ENCODE data around the gene PSTPIP2. TPM values are rescaled to one million over a fixed set of nuclear protein-coding genes. Genes with fewer than 3 reads are reported as not detected.
A peak's percentile ranks its signal among the peaks of the same experiment; 100 is the strongest.

Gene PSTPIP2, protein sequence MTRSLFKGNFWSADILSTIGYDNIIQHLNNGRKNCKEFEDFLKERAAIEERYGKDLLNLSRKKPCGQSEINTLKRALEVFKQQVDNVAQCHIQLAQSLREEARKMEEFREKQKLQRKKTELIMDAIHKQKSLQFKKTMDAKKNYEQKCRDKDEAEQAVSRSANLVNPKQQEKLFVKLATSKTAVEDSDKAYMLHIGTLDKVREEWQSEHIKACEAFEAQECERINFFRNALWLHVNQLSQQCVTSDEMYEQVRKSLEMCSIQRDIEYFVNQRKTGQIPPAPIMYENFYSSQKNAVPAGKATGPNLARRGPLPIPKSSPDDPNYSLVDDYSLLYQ
- 0.15 and 0.19 TPM in 2 replicates for polyA plus RNA-seq (2011; rRNA removed)
- 0.04 and 0.09 TPM in 2 replicates for polyA plus RNA-seq (2012; cell fraction: cytosol; rRNA removed)
- polyA plus RNA-seq (2012; cell fraction: nucleus; rRNA removed), result 0.05 and 0.17 TPM in 2 replicates
- polyA plus RNA-seq (2017; fragmentation: RNase III; extraction: RNeasy Plus Mini Kit Qiagen cat#74134 plus additional on column Dnase treatment), result 0.10 to 0.22 TPM (median 0.20 TPM) in 3 replicates
- not detected in 2 replicates for polyA minus RNA-seq (2011; rRNA and poly(A)+ RNA removed)

DNA sequence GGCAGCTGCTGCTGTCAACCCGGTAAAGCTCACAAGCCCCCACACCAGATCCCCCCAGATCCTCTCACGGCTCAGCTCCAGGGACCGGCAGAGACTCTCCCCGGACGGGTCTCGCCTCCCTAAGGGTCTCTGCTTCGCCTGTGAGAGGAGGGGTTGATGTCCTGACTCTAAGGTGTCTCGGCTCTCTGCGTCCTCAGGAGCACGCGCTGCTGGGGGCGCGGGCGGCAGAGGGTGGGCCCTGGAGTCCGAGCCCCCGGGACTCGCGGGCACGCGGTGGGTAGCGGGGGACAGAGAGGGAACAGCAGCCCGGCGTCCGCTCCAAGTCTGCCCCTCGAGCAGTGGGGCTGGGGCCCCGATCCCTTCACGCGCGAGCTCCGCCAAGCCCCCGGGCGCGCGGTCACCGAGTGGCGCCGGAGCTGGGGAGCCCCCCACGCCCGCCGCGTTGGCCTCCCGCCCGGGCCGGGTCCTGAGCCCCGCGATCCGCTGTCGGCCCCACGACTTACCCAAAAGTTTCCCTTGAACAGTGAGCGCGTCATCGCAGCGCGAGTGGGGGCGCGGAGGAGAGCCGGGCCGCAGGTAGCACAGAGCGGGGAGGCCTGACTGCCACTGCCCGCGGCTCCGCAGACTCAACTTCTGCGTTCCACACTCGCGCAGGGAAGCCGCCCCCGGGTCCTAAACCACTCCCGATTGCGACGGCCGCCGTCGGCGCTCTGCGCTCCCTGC is at the start of gene PSTPIP2:
TSS of gene PSTPIP2 (minus strand) at position 608 of the 723 bp plus-strand sequence. CDS start at position 536, 72 bp downstream.
- ChIA-PET POLR2A (no interaction called here), CTCF (interaction anchor here (0.5 to 1.6 kb wide), 3 partner anchors 133 to 406 kb away, joined by 3 to 5 read pairs (median 4); no protein-coding TSS in a partner anchor)
- no peak for TF ChIP-seq NFE2L2 (conservative IDR thresholded peaks at IDR 0.05; ENCODE audit: low read length)
- TF ChIP-seq, protein P1, sequence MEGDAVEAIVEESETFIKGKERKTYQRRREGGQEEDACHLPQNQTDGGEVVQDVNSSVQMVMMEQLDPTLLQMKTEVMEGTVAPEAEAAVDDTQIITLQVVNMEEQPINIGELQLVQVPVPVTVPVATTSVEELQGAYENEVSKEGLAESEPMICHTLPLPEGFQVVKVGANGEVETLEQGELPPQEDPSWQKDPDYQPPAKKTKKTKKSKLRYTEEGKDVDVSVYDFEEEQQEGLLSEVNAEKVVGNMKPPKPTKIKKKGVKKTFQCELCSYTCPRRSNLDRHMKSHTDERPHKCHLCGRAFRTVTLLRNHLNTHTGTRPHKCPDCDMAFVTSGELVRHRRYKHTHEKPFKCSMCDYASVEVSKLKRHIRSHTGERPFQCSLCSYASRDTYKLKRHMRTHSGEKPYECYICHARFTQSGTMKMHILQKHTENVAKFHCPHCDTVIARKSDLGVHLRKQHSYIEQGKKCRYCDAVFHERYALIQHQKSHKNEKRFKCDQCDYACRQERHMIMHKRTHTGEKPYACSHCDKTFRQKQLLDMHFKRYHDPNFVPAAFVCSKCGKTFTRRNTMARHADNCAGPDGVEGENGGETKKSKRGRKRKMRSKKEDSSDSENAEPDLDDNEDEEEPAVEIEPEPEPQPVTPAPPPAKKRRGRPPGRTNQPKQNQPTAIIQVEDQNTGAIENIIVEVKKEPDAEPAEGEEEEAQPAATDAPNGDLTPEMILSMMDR (IDR thresholded peaks at IDR 0.05), result no peak
- TF ChIP-seq GATA3 (IDR thresholded peaks at IDR 0.05; ENCODE audit: borderline replicate concordance), result no peak
- no peak for TF ChIP-seq MAX (IDR thresholded peaks at IDR 0.05)
- TF ChIP-seq, protein P2, sequence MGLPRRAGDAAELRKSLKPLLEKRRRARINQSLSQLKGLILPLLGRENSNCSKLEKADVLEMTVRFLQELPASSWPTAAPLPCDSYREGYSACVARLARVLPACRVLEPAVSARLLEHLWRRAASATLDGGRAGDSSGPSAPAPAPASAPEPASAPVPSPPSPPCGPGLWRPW (IDR thresholded peaks at IDR 0.05), result no peak
- TF ChIP-seq BHLHE40 (IDR thresholded peaks at IDR 0.05; ENCODE audit: low read depth, low read length), result no peak
- no peak for TF ChIP-seq KDM1A (IDR thresholded peaks at IDR 0.05; ENCODE audit: low read depth)
- no peak for TF ChIP-seq CBX8 (IDR thresholded peaks at IDR 0.05)
- TF ChIP-seq, protein P3, sequence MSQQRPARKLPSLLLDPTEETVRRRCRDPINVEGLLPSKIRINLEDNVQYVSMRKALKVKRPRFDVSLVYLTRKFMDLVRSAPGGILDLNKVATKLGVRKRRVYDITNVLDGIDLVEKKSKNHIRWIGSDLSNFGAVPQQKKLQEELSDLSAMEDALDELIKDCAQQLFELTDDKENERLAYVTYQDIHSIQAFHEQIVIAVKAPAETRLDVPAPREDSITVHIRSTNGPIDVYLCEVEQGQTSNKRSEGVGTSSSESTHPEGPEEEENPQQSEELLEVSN (IDR thresholded peaks at IDR 0.05; ENCODE audit: borderline replicate concordance, low read depth), result no peak
- no peak for TF ChIP-seq ATOH8 (CRISPR knock-in tag; IDR thresholded peaks at IDR 0.05; ENCODE audit: low read depth)
- no peak for TF ChIP-seq ZNF302 (CRISPR knock-in tag; IDR thresholded peaks at IDR 0.05)
- no peak for TF ChIP-seq RFX5 (IDR thresholded peaks at IDR 0.05)
- no peak for TF ChIP-seq JUNB (IDR thresholded peaks at IDR 0.05)
- TF ChIP-seq ZSCAN20 (CRISPR knock-in tag; IDR thresholded peaks at IDR 0.05), result no peak
- TF ChIP-seq HOXA7 (CRISPR knock-in tag; IDR thresholded peaks at IDR 0.05), result no peak
- TF ChIP-seq, protein P4, sequence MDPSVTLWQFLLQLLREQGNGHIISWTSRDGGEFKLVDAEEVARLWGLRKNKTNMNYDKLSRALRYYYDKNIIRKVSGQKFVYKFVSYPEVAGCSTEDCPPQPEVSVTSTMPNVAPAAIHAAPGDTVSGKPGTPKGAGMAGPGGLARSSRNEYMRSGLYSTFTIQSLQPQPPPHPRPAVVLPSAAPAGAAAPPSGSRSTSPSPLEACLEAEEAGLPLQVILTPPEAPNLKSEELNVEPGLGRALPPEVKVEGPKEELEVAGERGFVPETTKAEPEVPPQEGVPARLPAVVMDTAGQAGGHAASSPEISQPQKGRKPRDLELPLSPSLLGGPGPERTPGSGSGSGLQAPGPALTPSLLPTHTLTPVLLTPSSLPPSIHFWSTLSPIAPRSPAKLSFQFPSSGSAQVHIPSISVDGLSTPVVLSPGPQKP (IDR thresholded peaks at IDR 0.05; ENCODE audit: low read depth, low read length), result no peak
- TF ChIP-seq RNF2 (IDR thresholded peaks at IDR 0.05; ENCODE audit: borderline replicate concordance, low read depth), result no peak
- TF ChIP-seq EHF (CRISPR knock-in tag; IDR thresholded peaks at IDR 0.05), result no peak
- Histone ChIP-seq H3K4me2 (peak within 1 kb of the TSS; percentile 34; the same call in 2 of the 3 replicates), H3K4me3 (no peak within 1 kb of the TSS), H3K4me1 (0 out of 3 replicates have a peak, but pooled peaks cover 3% of the 10 kb centered on the region), H3K27ac (peak within 1 kb of the TSS in 1 of 2 experiments; percentile 7; a peak in 1 of 6 replicates), H3K9me3 (no peaks in the 10 kb centered on the region)
- ATAC-seq (no peak), FAIRE-seq (no peak), DNase-seq (ENCODE audit: low read depth in 1 of 2, low spot score in 1 of 2) (no peak)
- 65% methylated on average over 41 of the region's 75 CpGs for WGBS (ENCODE audit: missing lambda C conversion rate)

- no peak for DNase-seq (ENCODE audit: low read depth in 1 of 2, low spot score in 1 of 2)
- H3K27ac ChIP-seq, result no peak overlapping the region
- ChIA-PET POLR2A (no interaction called here), CTCF (no interaction called here)
- ATAC-seq, result no peak
- 92% methylated on average over 1 of the region's 1 CpG for WGBS (ENCODE audit: missing lambda C conversion rate)
- H3K4me2 ChIP-seq, result no peak overlapping the region
- H3K9me3 ChIP-seq, result no peaks in the 10 kb centered on the region
- H3K4me1 ChIP-seq, result no peaks in the 10 kb centered on the region
- FAIRE-seq, result no peak
- H3K4me3 ChIP-seq, result no peak overlapping the region
- TF ChIP-seq HDAC2 (IDR thresholded peaks at IDR 0.05) (no peak), CBX2 (IDR thresholded peaks at IDR 0.05; ENCODE audit: borderline replicate concordance, low read depth) (no peak), PHF8 (IDR thresholded peaks at IDR 0.05; ENCODE audit: borderline replicate concordance, low read depth) (no peak), POLR2AphosphoS2 (conservative IDR thresholded peaks at IDR 0.05; ENCODE audit: low read length) (no peak), FOXS1 (CRISPR knock-in tag; IDR thresholded peaks at IDR 0.05) (no peak), ZFP36 (IDR thresholded peaks at IDR 0.05; ENCODE audit: borderline replicate concordance, partially characterized antibody) (no peak), HEYL (CRISPR knock-in tag; IDR thresholded peaks at IDR 0.05) (no peak), RAD21 (conservative IDR thresholded peaks at IDR 0.05 in 1 of 2, IDR thresholded peaks at IDR 0.05 in 1 of 2) (no peak), RFX5 (IDR thresholded peaks at IDR 0.05) (no peak)
- TF ChIP-seq, protein P1 (IDR thresholded peaks at IDR 0.05), result no peak
- TF ChIP-seq, protein P3 (IDR thresholded peaks at IDR 0.05; ENCODE audit: borderline replicate concordance, low read depth), result no peak
Observed at GRCh38 chr18:46113751-46114150, 41.7 kb upstream of the PSTPIP2 start.
